Erythroblast (primary cell): ENCODE results near the gene FAM200A.
A peak's percentile ranks its signal among the peaks of the same experiment; 100 is the strongest.

ENCODE experiments used
- DNase-seq, 2 experiments: peaks; one replicate each; lab custom pipeline; 2025; lab: John Stamatoyannopoulos, UW
- GATA1 ChIP-seq: IDR thresholded peaks from 2 replicates; pipeline ENCODE4 v1.6.1; 2011; ENCODE audit warnings: low read depth, mild to moderate bottlenecking, control low read depth, low read length, moderate library complexity
- POLR2A ChIP-seq: IDR thresholded peaks from 2 replicates; pipeline ENCODE4 v1.6.1; 2011; ENCODE audit warnings: mild to moderate bottlenecking, low read length

Gene FAM200A

GRCh38 chr7:99500637-99501009 lies 51.3 kb downstream of the FAM200A start:
- DNase-seq, result no peak
- TF ChIP-seq GATA1 (no peak), POLR2A (no peak)

DNA sequence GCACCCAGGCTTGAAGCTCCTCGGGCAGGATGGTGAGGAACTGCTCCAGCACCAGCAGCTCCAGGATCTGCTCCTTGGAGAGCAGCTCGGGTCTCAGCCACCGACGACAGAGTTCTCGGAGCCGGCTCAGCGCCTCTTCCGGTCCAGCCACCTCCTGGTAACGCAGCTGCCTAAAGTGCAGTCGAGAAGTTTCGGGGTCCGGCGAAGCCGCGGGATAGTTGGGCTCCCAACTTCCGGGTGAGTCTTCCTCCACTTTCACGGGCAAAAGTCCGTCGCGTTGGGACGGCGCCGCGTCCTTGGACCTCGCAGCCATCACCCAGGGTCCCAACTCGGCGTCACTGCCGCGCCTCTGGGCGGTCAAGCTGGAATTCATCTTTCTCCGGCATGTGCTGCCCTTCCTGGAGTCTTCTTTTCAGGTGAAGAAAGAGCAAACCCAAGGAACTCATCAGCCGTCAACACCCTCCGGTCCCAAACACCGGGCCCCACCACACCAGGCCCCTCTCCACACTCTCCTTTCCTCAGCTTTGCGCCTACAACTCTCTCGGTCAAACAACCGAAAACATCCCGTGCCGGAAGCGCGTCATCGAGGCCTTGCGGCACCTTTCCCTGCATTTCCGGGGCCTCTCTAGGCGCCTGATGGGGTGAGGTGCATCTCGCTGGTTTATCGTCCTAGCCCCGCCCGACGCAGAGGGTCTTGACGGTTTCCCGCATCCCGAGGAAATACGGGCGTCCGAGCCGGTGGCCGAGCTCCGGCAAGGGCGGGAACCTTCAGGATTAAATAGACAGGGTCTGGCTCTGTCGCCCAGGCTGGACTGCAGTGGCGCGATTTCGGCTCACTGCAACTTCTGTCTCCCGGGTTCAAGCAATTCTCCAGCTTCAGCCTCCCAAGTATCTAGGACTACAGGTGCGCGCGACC lies 51.9 kb downstream of the FAM200A start, which contains the start of gene ZNF394:
Gene ZNF394, minus strand, starts transcription at position 561 of the 916 bp plus-strand sequence. Its CDS starts 188 bp downstream, at position 373.
- DNase-seq, result peak; percentile 96
- TF ChIP-seq POLR2A (peak; percentile 97), GATA1 (no peak)

DNA sequence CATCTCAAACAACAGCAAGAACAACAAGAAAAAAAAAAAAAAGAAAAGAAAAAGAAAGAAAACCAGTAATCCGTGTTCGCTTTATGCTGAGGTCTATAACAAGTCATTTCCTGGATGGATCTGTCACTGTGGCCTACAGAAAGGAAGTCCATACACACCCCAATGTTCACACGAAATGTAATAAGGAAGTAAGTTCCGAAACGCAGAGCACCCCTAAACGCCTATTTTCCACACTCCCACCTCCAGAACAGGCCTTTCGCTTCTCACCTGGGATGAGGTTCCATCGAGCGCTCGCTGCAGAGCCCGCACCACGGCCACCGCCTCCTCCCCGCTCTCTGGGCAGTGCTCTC lies 52.6 kb downstream of the FAM200A start:
- no peak for DNase-seq
- TF ChIP-seq POLR2A (no peak), GATA1 (no peak)

- TF ChIP-seq POLR2A, result no peak
- TF ChIP-seq GATA1, result no peak
Measured at GRCh38 chr7:99498546-99498944, 53.4 kb downstream of the FAM200A start.

GRCh38 chr7:99497766-99498545 lies 54.0 kb downstream of the FAM200A start:
- DNase-seq, result no peak
- TF ChIP-seq POLR2A, result no peak
- TF ChIP-seq GATA1, result no peak

More at GRCh38 chr7:99498546-99498944, 53.4 kb downstream of the FAM200A start:
- peak in 1 of 2 experiments; percentile 29 for DNase-seq
